PC-9 (cell line): ENCODE results near the gene SLC12A6. TPM values are rescaled to one million over a fixed set of nuclear protein-coding genes. Genes with fewer than 3 reads are reported as not detected.

Source experiments
- BruUV-seq: library from RNA; stranded (reverse); fragments of 400-500 nt; replicated peaks from 2 replicates; lab custom pipeline; 2021; lab: Mats Ljungman, UMichigan
- CTCF ChIA-PET: fragments of 300-600 bp; sonication (Branson Sonifier 250); formaldehyde crosslinking; loops from one replicate; lab custom pipeline; 2022; ENCODE audit warnings: antibody characterized with exemption; lab: Charles Lee
- POLR2A ChIA-PET: fragments of 300-600 bp; sonication (Branson Sonifier 250); formaldehyde crosslinking; loops from one replicate; lab custom pipeline; 2022; ENCODE audit warnings: antibody characterized with exemption; ENCODE audit not compliant: unreplicated experiment; lab: Charles Lee
- DNase-seq, 2 experiments: peaks; one replicate each; pipeline versions ENCODE4 v3.0.0 to v3.0.0-alpha.2; 2015 to 2022; ENCODE audit warnings: mixed read lengths in 1 of 2
- H2AFZ ChIP-seq: fragments of 200-600 bp; sonication (generic); 2 replicates; pipeline ENCODE4 v1.8.1; 2017; ENCODE audit warnings: antibody characterized with exemption
- H3F3A ChIP-seq: fragments of 200-600 bp; sonication (generic); 2 replicates; pipeline ENCODE4 v1.8.1; 2017; ENCODE audit warnings: antibody characterized with exemption, mild to moderate bottlenecking, low read depth; ENCODE audit not compliant: insufficient read depth
- H3K27ac ChIP-seq: fragments of 200-600 bp; sonication (generic); 2 replicates; pipeline ENCODE4 v1.6.1; 2016; ENCODE audit warnings: mixed run types
- H3K27me3 ChIP-seq: fragments of 200-600 bp; sonication (generic); 2 replicates; pipeline ENCODE4 v1.6.1; 2016; ENCODE audit warnings: low read depth, mixed run types; ENCODE audit not compliant: insufficient read depth
- H3K36me3 ChIP-seq: fragments of 200-600 bp; sonication (generic); 2 replicates; pipeline ENCODE4 v1.6.1; 2016; ENCODE audit warnings: low read depth, mixed run types
- H3K4me1 ChIP-seq: fragments of 200-600 bp; sonication (generic); replicated peaks from 2 replicates; pipeline ENCODE4 v1.6.1; 2016; ENCODE audit warnings: mixed run types; ENCODE audit not compliant: insufficient read depth
- H3K4me2 ChIP-seq: fragments of 200-600 bp; sonication (generic); 2 replicates; pipeline ENCODE4 v1.6.1; 2017; ENCODE audit warnings: mixed run types
- H3K4me3 ChIP-seq: fragments of 200-600 bp; sonication (generic); 2 replicates; pipeline ENCODE4 v1.6.1; 2016; ENCODE audit warnings: mixed run types
- H3K79me2 ChIP-seq: fragments of 200-600 bp; sonication (generic); 2 replicates; pipeline ENCODE4 v1.6.1; 2017; ENCODE audit warnings: low read depth, mixed run types
- H3K9me2 ChIP-seq: fragments of 200-600 bp; sonication (generic); 2 replicates; pipeline ENCODE4 v1.8.1; 2017; ENCODE audit warnings: mild to moderate bottlenecking; ENCODE audit not compliant: insufficient read depth
- H3K9me3 ChIP-seq: fragments of 200-600 bp; sonication (generic); 2 replicates; pipeline ENCODE4 v1.8.1; 2016; ENCODE audit warnings: low read depth; ENCODE audit not compliant: insufficient read depth
- H4K20me1 ChIP-seq: fragments of 200-600 bp; sonication (generic); 2 replicates; pipeline ENCODE4 v1.8.1; 2017; ENCODE audit not compliant: insufficient read depth
- CTCF ChIP-seq: fragments of 200-600 bp; sonication (generic); conservative IDR thresholded peaks from 2 replicates; pipeline ENCODE4 v1.6.1; 2017; ENCODE audit warnings: mixed run types, antibody characterized with exemption, mild to moderate bottlenecking, moderate library complexity
- EZH2 ChIP-seq: fragments of 200-600 bp; sonication (generic); IDR thresholded peaks from 2 replicates; pipeline ENCODE4 v1.8.0; 2017; ENCODE audit warnings: antibody characterized with exemption, low read depth
- intact Hi-C: fragments of 100-400 bp; cut with micrococcal nuclease; formaldehyde crosslinking; loops from one replicate; pipeline ENCODE4 v1.10.0; 2022; ENCODE audit not compliant: unreplicated experiment
- total RNA-seq: library from RNA; stranded (reverse); gene quantifications from 2 replicates; pipeline ENCODE4 v1.2.3, GENCODE V29; 2021

The SLC12A6 gene
- total RNA-seq, 1 experiment from 2014 or later: 27.5 TPM

DNA sequence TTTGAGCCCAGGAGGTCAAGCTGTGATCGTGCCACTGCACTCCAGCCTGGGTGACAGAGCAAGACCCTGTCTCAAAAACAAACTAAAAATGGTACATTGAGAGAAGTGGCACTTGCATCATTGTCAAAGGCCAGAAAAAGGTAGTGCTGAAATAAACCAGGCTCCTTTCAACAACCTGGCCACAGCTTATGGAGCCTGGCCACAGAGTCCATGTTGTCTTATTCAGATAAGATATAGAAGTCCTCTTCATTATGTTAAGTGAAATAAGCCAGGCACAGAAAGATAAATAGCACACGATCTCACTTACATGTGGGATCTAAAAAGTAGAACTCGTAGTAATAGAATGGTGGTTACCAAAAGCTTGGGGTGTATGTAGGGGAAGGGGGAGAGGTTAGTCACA is 78.0 kb downstream of the SLC12A6 start:
- no peak for DNase-seq
- no peaks in the 10 kb centered on the region for H3K9me3 ChIP-seq
- no peaks in the 10 kb centered on the region for H3K9me2 ChIP-seq
- H3K36me3 ChIP-seq: no peaks in the 10 kb centered on the region
- no peaks in the 10 kb centered on the region for H3F3A ChIP-seq
- TF ChIP-seq EZH2 (no peak), CTCF (no peak)
- no peak overlapping the region for H3K4me3 ChIP-seq
- H3K27me3 ChIP-seq: no peaks in the 10 kb centered on the region
- H4K20me1 ChIP-seq: no peaks in the 10 kb centered on the region
- no peak overlapping the region for H3K27ac ChIP-seq
- intact Hi-C loops: no loop called here
- no peak overlapping the region for H3K4me2 ChIP-seq
- no peaks in the 10 kb centered on the region for H3K4me1 ChIP-seq
- no TSS peak for BruUV-seq
- ChIA-PET CTCF (no interaction called here), POLR2A (no interaction called here)
- no peak overlapping the region for H2AFZ ChIP-seq
- no peaks in the 10 kb centered on the region for H3K79me2 ChIP-seq

DNA sequence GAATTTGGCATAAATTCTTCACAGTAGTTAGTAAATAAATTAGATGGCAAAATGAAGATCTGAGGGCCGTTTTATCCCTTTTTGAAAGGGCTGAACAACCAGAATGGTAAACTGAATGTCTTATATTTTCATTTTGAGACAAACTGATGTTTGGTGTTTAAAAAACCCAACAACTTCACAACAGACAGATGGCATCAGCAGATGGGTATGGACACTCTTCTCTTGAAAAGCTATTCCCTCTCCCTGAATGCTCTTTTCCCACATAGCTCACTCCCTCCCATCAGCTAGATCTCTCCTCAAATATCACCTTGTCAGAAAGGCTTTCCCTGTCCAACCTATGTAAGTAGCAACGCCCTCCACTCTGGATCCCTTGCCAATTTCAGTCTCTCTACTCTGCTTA is 79.4 kb downstream of the SLC12A6 start:
- Histone ChIP-seq H3F3A (no peaks in the 10 kb centered on the region), H3K4me3 (no peak overlapping the region), H3K79me2 (no peaks in the 10 kb centered on the region), H3K4me1 (no peaks in the 10 kb centered on the region), H3K27me3 (no peaks in the 10 kb centered on the region), H3K9me3 (no peaks in the 10 kb centered on the region), H3K4me2 (no peak overlapping the region), H2AFZ (no peak overlapping the region), H3K36me3 (no peaks in the 10 kb centered on the region), H4K20me1 (no peaks in the 10 kb centered on the region), H3K9me2 (no peaks in the 10 kb centered on the region), H3K27ac (no peak overlapping the region)
- no peak for DNase-seq
- CTCF ChIA-PET: no interaction called here
- POLR2A ChIA-PET: no interaction called here
- intact Hi-C loops: no loop called here
- BruUV-seq: no TSS peak
- TF ChIP-seq CTCF: no peak
- TF ChIP-seq EZH2: no peak

DNA sequence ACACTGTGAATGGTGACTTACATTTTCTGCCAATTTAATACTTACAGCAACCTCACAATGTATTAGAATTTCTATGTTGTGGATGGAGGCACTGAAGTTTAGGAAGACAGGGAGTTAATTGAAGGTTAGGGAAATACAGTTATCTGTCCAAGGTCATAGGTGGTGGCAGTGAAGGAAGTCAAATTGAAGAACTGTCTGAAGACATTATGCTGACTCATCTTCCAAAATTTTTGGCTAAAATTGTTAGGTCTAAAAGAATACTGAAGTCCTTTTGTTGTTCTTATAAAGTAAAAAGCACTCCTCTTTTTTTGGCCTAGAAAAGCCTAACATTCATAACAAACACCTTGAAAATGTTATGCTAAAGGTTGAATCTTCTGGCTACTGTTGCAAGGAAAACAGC is 85.0 kb downstream of the SLC12A6 start:
- no peaks in the 10 kb centered on the region for H3K9me2 ChIP-seq
- no peaks in the 10 kb centered on the region for H3F3A ChIP-seq
- ChIA-PET CTCF (no interaction called here), POLR2A (no interaction called here)
- no peak overlapping the region for H2AFZ ChIP-seq
- no peaks in the 10 kb centered on the region for H3K27me3 ChIP-seq
- no peaks in the 10 kb centered on the region for H3K4me1 ChIP-seq
- intact Hi-C loops: no loop called here
- TF ChIP-seq EZH2: no peak
- TF ChIP-seq CTCF: no peak
- H3K4me3 ChIP-seq: no peak overlapping the region
- no peaks in the 10 kb centered on the region for H3K9me3 ChIP-seq
- no peaks in the 10 kb centered on the region for H3K36me3 ChIP-seq
- no peak for DNase-seq
- H3K27ac ChIP-seq: no peak overlapping the region
- H3K4me2 ChIP-seq: no peak overlapping the region
- no peaks in the 10 kb centered on the region for H3K79me2 ChIP-seq
- BruUV-seq: no TSS peak
- H4K20me1 ChIP-seq: no peaks in the 10 kb centered on the region
